H1 (cell line): ENCODE results near the gene SKA3. TPM values are rescaled to one million over a fixed set of nuclear protein-coding genes. Genes with fewer than 3 reads are reported as not detected.

Source experiments
- CTCF ChIA-PET: fragments of 300-600 bp; sonication (Branson Sonifier 250); formaldehyde crosslinking; loops from one replicate; lab custom pipeline; 2021; ENCODE audit not compliant: partially characterized antibody; lab: Charles Lee
- POLR2A ChIA-PET: fragments of 300-600 bp; sonication (Branson Sonifier 250); formaldehyde crosslinking; loops from one replicate; lab custom pipeline; 2021; ENCODE audit warnings: inconsistent platforms; ENCODE audit not compliant: partially characterized antibody; lab: Charles Lee
- DNase-seq, 2 experiments: peaks; one replicate each; pipeline versions ENCODE4 v3.0.0 to v3.0.0-alpha.2; 2010 to 2022; ENCODE audit warnings: low spot score in 2 of 2, low read depth in 1 of 2, mixed read lengths in 1 of 2
- FAIRE-seq: peaks from 2 replicates; lab custom pipeline; 2011; peaks lifted over from hg19 to GRCh38; lab: Jason Lieb, UNC
- H2AFZ ChIP-seq: 2 replicates; pipeline ENCODE4 v1.8.1; 2012; ENCODE audit warnings: low read length, inconsistent platforms
- H2AK5ac ChIP-seq: 2 replicates; pipeline ENCODE4 v1.6.1; 2013; ENCODE audit warnings: low read depth, low read length
- H2BK120ac ChIP-seq: replicated peaks from 2 replicates; pipeline ENCODE3; 2013; ENCODE audit warnings: low read depth, low read length, inconsistent platforms
- H2BK12ac ChIP-seq: 2 replicates; pipeline ENCODE4 v1.6.1; 2013; ENCODE audit warnings: low read depth, low read length
- H2BK15ac ChIP-seq: 2 replicates; pipeline ENCODE4 v1.6.1; 2013; ENCODE audit warnings: low read length
- H2BK20ac ChIP-seq: 2 replicates; pipeline ENCODE4 v1.6.1; 2013; ENCODE audit warnings: low read length
- H2BK5ac ChIP-seq: 2 replicates; pipeline ENCODE4 v1.6.1; 2013; ENCODE audit warnings: low read depth, low read length
- H3K14ac ChIP-seq: 2 replicates; pipeline ENCODE4 v1.6.1; 2013; ENCODE audit warnings: inconsistent platforms; ENCODE audit not compliant: insufficient read length
- H3K18ac ChIP-seq: 2 replicates; pipeline ENCODE4 v1.6.1; 2013; ENCODE audit warnings: low read length; ENCODE audit errors: extremely low read depth
- H3K23ac ChIP-seq: 2 replicates; pipeline ENCODE4 v1.6.1; 2013; ENCODE audit warnings: inconsistent platforms; ENCODE audit not compliant: insufficient read length
- H3K23me2 ChIP-seq: 2 replicates; pipeline ENCODE4 v1.6.1; 2013; ENCODE audit warnings: low read depth, low read length
- H3K27ac ChIP-seq: 2 replicates; pipeline ENCODE4 v1.6.1; 2011; ENCODE audit warnings: low read depth, low read length, inconsistent platforms
- H3K27me3 ChIP-seq, 4 experiments: replicated peaks in 1 of 4; 1 replicate in 1 of 4; 2 replicates in 3 of 4; pipeline versions ENCODE4 v1.6.1 to v1.8.1; 2011 to 2013; ENCODE audit warnings: low read length in 3 of 4, mild to moderate bottlenecking in 3 of 4, inconsistent platforms in 2 of 4, mixed read lengths in 2 of 4, moderate library complexity in 1 of 4; ENCODE audit not compliant: control insufficient read depth in 3 of 4, insufficient read depth in 3 of 4; ENCODE audit errors: extremely low read depth in 1 of 4
- H3K36me3 ChIP-seq, 4 experiments: 2 replicates each; pipeline versions ENCODE4 v1.6.1 to v1.8.1; 2011 to 2013; ENCODE audit warnings: mild to moderate bottlenecking in 4 of 4, low read length in 3 of 4, moderate library complexity in 2 of 4, control low read depth in 1 of 4, inconsistent platforms in 1 of 4; ENCODE audit not compliant: insufficient read depth in 4 of 4, control insufficient read depth in 2 of 4
- H3K4ac ChIP-seq: replicated peaks from 2 replicates; pipeline ENCODE3; 2013; ENCODE audit warnings: low read length, low read depth, mixed read lengths, inconsistent platforms; ENCODE audit not compliant: insufficient read length
- H3K4me1 ChIP-seq, 4 experiments: replicated peaks in 1 of 4; 1 replicate in 1 of 4; 2 replicates in 3 of 4; pipeline versions ENCODE4 v1.6.1 to v1.8.1; 2011 to 2013; ENCODE audit warnings: low read length in 3 of 4, inconsistent platforms in 2 of 4, mixed read lengths in 1 of 4; ENCODE audit not compliant: insufficient read depth in 4 of 4, control insufficient read depth in 3 of 4
- H3K4me2 ChIP-seq, 2 experiments: 2 replicates each; pipeline versions ENCODE4 v1.6.1 to v1.8.1; 2011 to 2013; ENCODE audit warnings: low read depth in 2 of 2, low read length in 2 of 2, control low read depth in 1 of 2, inconsistent platforms in 1 of 2, mild to moderate bottlenecking in 1 of 2; ENCODE audit not compliant: insufficient read depth in 1 of 2
- H3K4me3 ChIP-seq, 4 experiments: fragments of 200-600, 300-600 bp in 1 of 4; sonication (generic), shearing (Covaris generic), sonication (Bioruptor Twin) in 1 of 4; 2 replicates each; pipeline versions ENCODE4 v1.5.1 to v1.8.1; 2011 to 2016; ENCODE audit warnings: low read length in 4 of 4, low read depth in 3 of 4, control low read depth in 2 of 4, inconsistent platforms in 2 of 4, mild to moderate bottlenecking in 2 of 4, mixed read lengths in 1 of 4, moderate library complexity in 1 of 4; ENCODE audit not compliant: insufficient read depth in 2 of 4; ENCODE audit errors: extremely low read depth in 1 of 4
- H3K56ac ChIP-seq: replicated peaks from 2 replicates; pipeline ENCODE3; 2013; ENCODE audit warnings: low read depth, mild to moderate bottlenecking, mixed read lengths, low read length, inconsistent platforms; ENCODE audit not compliant: insufficient read length
- H3K79me1 ChIP-seq: 2 replicates; pipeline ENCODE4 v1.6.1; 2013; ENCODE audit warnings: low read depth, low read length, control low read depth
- H3K79me2 ChIP-seq, 2 experiments: 2 replicates each; pipeline versions ENCODE4 v1.6.1 to v1.8.1; 2012 to 2013; ENCODE audit warnings: low read length in 2 of 2, mild to moderate bottlenecking in 2 of 2, inconsistent platforms in 1 of 2; ENCODE audit not compliant: insufficient read depth in 2 of 2, control insufficient read depth in 1 of 2
- H3K9ac ChIP-seq, 4 experiments: replicated peaks in 1 of 4; 1 replicate in 1 of 4; 2 replicates in 3 of 4; pipeline versions ENCODE4 v1.6.1 to v1.8.1; 2011 to 2013; ENCODE audit warnings: low read depth in 3 of 4, low read length in 3 of 4, control low read depth in 2 of 4, mild to moderate bottlenecking in 2 of 4, moderate library complexity in 2 of 4, inconsistent platforms in 1 of 4; ENCODE audit errors: extremely low read depth in 1 of 4
- H3K9me3 ChIP-seq, 2 experiments: 2 replicates each; pipeline versions ENCODE4 v1.6.1 to v1.8.1; 2012 to 2013; ENCODE audit warnings: mild to moderate bottlenecking in 2 of 2, moderate library complexity in 2 of 2, control low read depth in 1 of 2, inconsistent platforms in 1 of 2, low read depth in 1 of 2, low read length in 1 of 2, mixed read lengths in 1 of 2; ENCODE audit not compliant: insufficient read depth in 2 of 2
- H4K20me1 ChIP-seq, 2 experiments: replicated peaks in 1 of 2; 2 replicates each; pipeline versions ENCODE3 to v1.8.1; 2011 to 2013; ENCODE audit warnings: inconsistent platforms in 2 of 2, low read length in 2 of 2, mild to moderate bottlenecking in 1 of 2; ENCODE audit not compliant: insufficient read depth in 2 of 2, control insufficient read depth in 1 of 2
- H4K5ac ChIP-seq: 2 replicates; pipeline ENCODE4 v1.6.1; 2013; ENCODE audit warnings: low read length, low read depth, mixed read lengths, inconsistent platforms; ENCODE audit not compliant: insufficient read length
- H4K8ac ChIP-seq: 2 replicates; pipeline ENCODE4 v1.8.0; 2013; ENCODE audit warnings: mild to moderate bottlenecking, moderate library complexity, low read length, inconsistent platforms; ENCODE audit not compliant: insufficient read depth; ENCODE audit errors: extremely low read depth
- H4K91ac ChIP-seq: replicated peaks from 2 replicates; pipeline ENCODE3; 2013; ENCODE audit warnings: low read length, mixed read lengths, inconsistent platforms; ENCODE audit not compliant: insufficient read length
- CEBPB ChIP-seq: IDR thresholded peaks from 2 replicates; pipeline ENCODE4 v1.6.1; 2012; ENCODE audit warnings: low read depth, low read length
- FOSL1 ChIP-seq: IDR thresholded peaks from 2 replicates; pipeline ENCODE4 v1.6.1; 2011; ENCODE audit warnings: mild to moderate bottlenecking, low read depth, low read length, moderate library complexity; ENCODE audit not compliant: insufficient read depth
- GTF2F1 ChIP-seq: IDR thresholded peaks from 2 replicates; pipeline ENCODE4 v1.6.1; 2012; ENCODE audit warnings: low read depth, low read length, improper control_type of control experiment, borderline replicate concordance
- HDAC6 ChIP-seq: IDR thresholded peaks from one replicate; pipeline ENCODE4 v1.7.1; 2012; ENCODE audit warnings: low read depth, mild to moderate bottlenecking, inconsistent platforms, low read length, moderate library complexity
- KDM4A ChIP-seq: IDR thresholded peaks from one replicate; pipeline ENCODE4 v1.7.1; 2012; ENCODE audit warnings: low read depth, mild to moderate bottlenecking, moderate library complexity, low read length, inconsistent platforms; ENCODE audit not compliant: severe bottlenecking
- MAFK ChIP-seq: IDR thresholded peaks from 2 replicates; pipeline ENCODE4 v1.6.1; 2012; ENCODE audit warnings: low read depth, mild to moderate bottlenecking, improper control_type of control experiment, low read length
- SIX5 ChIP-seq: IDR thresholded peaks from 2 replicates; pipeline ENCODE4 v1.6.1; 2011; ENCODE audit warnings: mild to moderate bottlenecking, low read depth, low read length
- WGBS, 2 experiments: shearing (Covaris generic) in 1 of 2; methylation state at CpG; one replicate each; pipeline versions ENCODE4 v1.1.6 to v1.1.7; 2013 to 2015; ENCODE audit warnings: low lambda C conversion rate in 2 of 2, mixed read lengths in 2 of 2, inconsistent platforms in 1 of 2, low coverage in 1 of 2, missing lambda C conversion rate in 1 of 2; ENCODE audit not compliant: insufficient replicate concordance in 2 of 2, insufficient coverage in 1 of 2, insufficient read length in 1 of 2; ENCODE audit errors: extremely low coverage in 1 of 2, missing lambda C conversion rate in 1 of 2; 5-methylcytosine and 5-hydroxymethylcytosine counted together
- polyA plus RNA-seq, 7 experiments: library from polyadenylated mRNA; depleted of rRNA in 3 of 7; stranded (reverse) in 5 of 7; unstranded in 2 of 7; fragments of >200 nt in 5 of 7; fragments of 200-250 nt in 2 of 7; gene quantifications; 1 replicate in 5 of 7; 2 replicates in 1 of 7; 4 replicates in 1 of 7; pipeline versions ENCODE4 v1.2.1 to v1.2.3, GENCODE V29; 2011 to 2013; ENCODE audit warnings: missing spikeins in 2 of 7, mixed read lengths in 2 of 7
- total RNA-seq: library from RNA; stranded (reverse); fragmentation: NEBNext Ultra II Directional; extraction: Animal tissue kit (Norgen Biotek cat#: 25700); gene quantifications from 2 replicates; pipeline ENCODE4 v1.2.1, GENCODE V29; 2021

Gene SKA3
- total and polyA plus RNA-seq, 2 of the 8 experiments (the other 6 are each of a cell fraction or from before 2014, with no cell fraction given), result 32.3 to 63.7 TPM

- no peak for FAIRE-seq
- ChIA-PET POLR2A (interaction anchor here (0.6 to 1.6 kb wide), 2 partner anchors 11 to 39 kb away, joined by 3 to 6 read pairs; partner anchors contain the start of genes MRPL57 and SKA3), CTCF (interaction anchor here (0.6 to 1.2 kb wide), 3 partner anchors 26 to 182 kb away, joined by 3 read pairs; no protein-coding TSS in a partner anchor)
- Histone ChIP-seq H3K23me2 (no peaks in the 10 kb centered on the region; the same call in 1 of the 2 replicates), H4K91ac (no peak overlapping the region), H2BK20ac (no peak overlapping the region), H3K9me3 (no peaks in the 10 kb centered on the region), H3K36me3 (peaks cover 0 to 5% (median 3%) of the 10 kb centered on the region in 4 experiments; a peak in 3 of 8 replicates), H3K4me2 (no peak overlapping the region), H4K8ac (no peak overlapping the region), H3K18ac (no peak overlapping the region), H3K79me2 (peaks cover 12 to 23% of the 10 kb centered on the region in 2 experiments), H3K79me1 (no peaks in the 10 kb centered on the region; the same call in 1 of the 2 replicates), H3K4me3 (no peak overlapping the region), H2BK12ac (no peak overlapping the region), H2BK5ac (no peak overlapping the region), H3K4ac (no peak overlapping the region), H4K5ac (no peak overlapping the region), H2BK120ac (no peak overlapping the region), H3K9ac (no peak overlapping the region), H3K14ac (no peak overlapping the region), H3K56ac (no peak overlapping the region), H2BK15ac (no peak overlapping the region), H2AK5ac (no peak overlapping the region), H3K27ac (no peak overlapping the region), H3K27me3 (no peaks in the 10 kb centered on the region), H2AFZ (no peak overlapping the region), H3K4me1 (peaks cover 0 to 7% (median 1%) of the 10 kb centered on the region in 4 experiments; a peak in 4 of 7 replicates), H4K20me1 (peaks cover 3% of the 10 kb centered on the region in 2 experiments), H3K23ac (no peak overlapping the region)
- TF ChIP-seq KDM4A, result no peak
- no peak for TF ChIP-seq HDAC6
- TF ChIP-seq GTF2F1, result no peak
- TF ChIP-seq SIX5, result no peak
- TF ChIP-seq FOSL1, result no peak
- TF ChIP-seq MAFK, result no peak
- TF ChIP-seq CEBPB, result no peak
- DNase-seq, result no peak
- WGBS, 2 experiments, result 87% methylated on average over 5 of the region's 5 CpGs; no CpG with 5 or more reads in 1 of the 2 experiments
Measured at GRCh38 chr13:21137696-21138095, 38.7 kb downstream of the SKA3 start.
